GM21717 (cell line): ENCODE results near the gene IPMK.
"Not testable (repeated sequence)": the region's sequence is repeated elsewhere in the genome, so short reads cannot be mapped to it uniquely, and the experiment has no call there.

Experiments
- ATAC-seq: cut with Tn5 transposase; IDR thresholded peaks from one replicate; pipeline ENCODE4 v1.9.1; 2021; ENCODE audit warnings: mild to moderate bottlenecking, moderate library complexity; ENCODE audit not compliant: unreplicated experiment

Gene IPMK

GRCh38 chr10:58157076-58157766 lies 110.5 kb downstream of the IPMK start:
- ATAC-seq, result no peak

- not testable (repeated sequence) for ATAC-seq
Measured at GRCh38 chr10:58155941-58156340, 111.8 kb downstream of the IPMK start.

- no peak for ATAC-seq
Measured at GRCh38 chr10:58153751-58154150, 113.9 kb downstream of the IPMK start.

- ATAC-seq, result peak; percentile 66
Measured at GRCh38 chr10:58152673-58153263, 114.9 kb downstream of the IPMK start.

- ATAC-seq, result no peak
Measured at GRCh38 chr10:58150290-58150689, 117.4 kb downstream of the IPMK start.

GRCh38 chr10:58143944-58144343 lies 123.8 kb downstream of the IPMK start:
- no peak for ATAC-seq
